ENCODE measurements around the gene VAV3. TPM values are rescaled to one million over a fixed set of nuclear protein-coding genes. Genes with fewer than 3 reads are reported as not detected.
"Not testable (repeated sequence)": the region's sequence is repeated elsewhere in the genome, so short reads cannot be mapped to it uniquely, and the experiment has no call there.

Gene VAV3
- total RNA-seq, 2 experiments from 2014 or later, result 5.1 to 5.2 TPM

GRCh38 chr1:107866870-107867269 lies 98.1 kb downstream of the VAV3 start:
- ChIA-PET CTCF (interaction anchor here (0.6 kb wide), 1 partner anchor 22 kb away, joined by 3 read pairs; no protein-coding TSS in a partner anchor), POLR2A (no interaction called here)

GRCh38 chr1:107865627-107866026 lies 99.4 kb downstream of the VAV3 start:
- ChIA-PET CTCF (no interaction called here), POLR2A (no interaction called here)

- CTCF ChIA-PET, result no interaction called here
- POLR2A ChIA-PET, result no interaction called here
These were observed 101.6 kb downstream of the VAV3 start for GRCh38 chr1:107863342-107863741.

GRCh38 chr1:107862064-107862463 lies 102.9 kb downstream of the VAV3 start:
- CTCF ChIA-PET, result no interaction called here
- POLR2A ChIA-PET, result no interaction called here

- POLR2A ChIA-PET, result no interaction called here
These were observed 106.7 kb downstream of the VAV3 start for GRCh38 chr1:107858323-107858722.

GRCh38 chr1:107851418-107851817 lies 113.6 kb downstream of the VAV3 start:
- CTCF ChIA-PET, result interaction anchor here (0.7 to 1.6 kb wide), 2 partner anchors 10 to 17 kb away, joined by 4 read pairs; no protein-coding TSS in a partner anchor
- POLR2A ChIA-PET, result no interaction called here

More at GRCh38 chr1:107858323-107858722, 106.7 kb downstream of the VAV3 start:
- CTCF ChIA-PET, result no interaction called here

- POLR2A ChIA-PET, result not testable (repeated sequence)
- CTCF ChIA-PET, result interaction anchor here (0.6 kb wide), 1 partner anchor 22 kb away, joined by 3 read pairs; no protein-coding TSS in a partner anchor
These were observed 120.3 kb downstream of the VAV3 start for GRCh38 chr1:107844541-107845194.

- ChIA-PET POLR2A (no interaction called here), CTCF (no interaction called here)
These were observed 121.0 kb downstream of the VAV3 start for GRCh38 chr1:107843989-107844388.

- ChIA-PET CTCF (interaction anchor here (1.1 kb wide), 1 partner anchor 9 kb away, joined by 4 read pairs; no protein-coding TSS in a partner anchor), POLR2A (interaction anchor here (0.7 kb wide), 1 partner anchor 78 kb away, joined by 3 read pairs; no protein-coding TSS in a partner anchor)
These were observed 122.7 kb downstream of the VAV3 start for GRCh38 chr1:107842241-107842640.

- ChIA-PET CTCF (no interaction called here), POLR2A (no interaction called here)
These were observed 124.3 kb downstream of the VAV3 start for GRCh38 chr1:107840725-107841124.

- ChIA-PET CTCF (no interaction called here), POLR2A (no interaction called here)
These were observed 126.9 kb downstream of the VAV3 start for GRCh38 chr1:107838056-107838455.

- CTCF ChIA-PET, result interaction anchor here (0.8 kb wide), 1 partner anchor 16 kb away, joined by 4 read pairs; no protein-coding TSS in a partner anchor
- POLR2A ChIA-PET, result no interaction called here
These were observed 129.8 kb downstream of the VAV3 start for GRCh38 chr1:107835151-107835670.

- ChIA-PET POLR2A (no interaction called here), CTCF (interaction anchor here (1.1 kb wide), 1 partner anchor 12 kb away, joined by 3 read pairs; no protein-coding TSS in a partner anchor)
These were observed 131.9 kb downstream of the VAV3 start for GRCh38 chr1:107833061-107833460.

- CTCF ChIA-PET, result no interaction called here
- POLR2A ChIA-PET, result no interaction called here
These were observed 133.1 kb downstream of the VAV3 start for GRCh38 chr1:107831921-107832320.

GRCh38 chr1:107830526-107830925 lies 134.5 kb downstream of the VAV3 start:
- ChIA-PET POLR2A (no interaction called here), CTCF (no interaction called here)

GRCh38 chr1:107830075-107830474 lies 134.9 kb downstream of the VAV3 start:
- CTCF ChIA-PET, result no interaction called here

GRCh38 chr1:107829036-107829770 lies 135.8 kb downstream of the VAV3 start:
- CTCF ChIA-PET, result no interaction called here
- POLR2A ChIA-PET, result no interaction called here

More at GRCh38 chr1:107830075-107830474, 134.9 kb downstream of the VAV3 start:
- POLR2A ChIA-PET, result no interaction called here

GRCh38 chr1:107824946-107825345 lies 140.0 kb downstream of the VAV3 start:
- POLR2A ChIA-PET, result no interaction called here
- CTCF ChIA-PET, result no interaction called here

GRCh38 chr1:107821340-107821739 lies 143.6 kb downstream of the VAV3 start:
- POLR2A ChIA-PET, result no interaction called here
- CTCF ChIA-PET, result interaction anchor here (1.5 kb wide), 1 partner anchor 12 kb away, joined by 3 read pairs; no protein-coding TSS in a partner anchor

GRCh38 chr1:107820801-107821200 lies 144.2 kb downstream of the VAV3 start:
- CTCF ChIA-PET, result interaction anchor here (1.5 kb wide), 1 partner anchor 12 kb away, joined by 3 read pairs; no protein-coding TSS in a partner anchor
- POLR2A ChIA-PET, result no interaction called here

GRCh38 chr1:107817935-107818334 lies 147.0 kb downstream of the VAV3 start:
- CTCF ChIA-PET, result interaction anchor here (0.8 kb wide), 1 partner anchor 50 kb away, joined by 3 read pairs; no protein-coding TSS in a partner anchor
- POLR2A ChIA-PET, result no interaction called here
